GM18873 (cell line): ENCODE data around the gene ARFGAP1.

Experiments used
- ATAC-seq: cut with Tn5 transposase; IDR thresholded peaks from one replicate; pipeline ENCODE4 v1.9.1; 2021; ENCODE audit warnings: mild to moderate bottlenecking, moderate library complexity, moderate number of reproducible peaks; ENCODE audit not compliant: unreplicated experiment, low FRiP score

ARFGAP1 gene

GRCh38 chr20:63289311-63290135 lies 16.9 kb downstream of the ARFGAP1 start:
- no peak for ATAC-seq

- ATAC-seq: no peak
Measured at GRCh38 chr20:63290136-63290676, 17.6 kb downstream of the ARFGAP1 start.

- ATAC-seq: no peak
Measured at GRCh38 chr20:63290677-63291472, 18.3 kb downstream of the ARFGAP1 start.

GRCh38 chr20:63291811-63292210 lies 19.2 kb downstream of the ARFGAP1 start:
- no peak for ATAC-seq

- no peak for ATAC-seq
Measured at GRCh38 chr20:63292292-63292701, 19.7 kb downstream of the ARFGAP1 start.

- ATAC-seq: no peak
Measured at GRCh38 chr20:63292904-63293303, 20.3 kb downstream of the ARFGAP1 start, which contains the start of gene COL20A1. Gene COL20A1 (plus strand): TSS chr20:63293186. CDS start chr20:63295108, 1,922 bp downstream.

GRCh38 chr20:63293456-63293855 lies 20.8 kb downstream of the ARFGAP1 start:
- no peak for ATAC-seq

- no peak for ATAC-seq
Measured at GRCh38 chr20:63293871-63294535, 21.4 kb downstream of the ARFGAP1 start.

- no peak for ATAC-seq
Measured at GRCh38 chr20:63294536-63294900, 21.9 kb downstream of the ARFGAP1 start.

GRCh38 chr20:63295018-63295417 lies 22.4 kb downstream of the ARFGAP1 start:
- no peak for ATAC-seq

GRCh38 chr20:63295422-63295821 lies 22.8 kb downstream of the ARFGAP1 start:
- no peak for ATAC-seq

GRCh38 chr20:63295846-63296245 lies 23.2 kb downstream of the ARFGAP1 start:
- ATAC-seq: no peak

GRCh38 chr20:63296531-63297299 lies 24.1 kb downstream of the ARFGAP1 start:
- ATAC-seq: no peak

GRCh38 chr20:63297371-63297781 lies 24.8 kb downstream of the ARFGAP1 start:
- no peak for ATAC-seq

- ATAC-seq: no peak
Measured at GRCh38 chr20:63297796-63298572, 25.4 kb downstream of the ARFGAP1 start.

GRCh38 chr20:63298731-63299312 lies 26.2 kb downstream of the ARFGAP1 start:
- ATAC-seq: no peak

- ATAC-seq: no peak
Measured at GRCh38 chr20:63301671-63302070, 29.1 kb downstream of the ARFGAP1 start.

- ATAC-seq: no peak
Measured at GRCh38 chr20:63303095-63303666, 30.6 kb downstream of the ARFGAP1 start.

GRCh38 chr20:63305393-63305792 lies 32.8 kb downstream of the ARFGAP1 start:
- no peak for ATAC-seq
